DMS 273 (cell line): Measurements from ENCODE around the gene SPTBN1.
A peak's percentile ranks its signal among the peaks of the same experiment; 100 is the strongest.

Experiments
- DNase-seq: peaks from one replicate; lab custom pipeline; 2025; ENCODE audit not compliant: unreplicated experiment; lab: John Stamatoyannopoulos, UW

SPTBN1 gene

GRCh38 chr2:54455563-54456361 lies at the start of gene SPTBN1:
Gene SPTBN1 (plus strand): TSS chr2:54456327. CDS start chr2:54526419, 70,092 bp downstream.
- DNase-seq, result peak; percentile 95

GRCh38 chr2:54407693-54408092 lies 48.4 kb upstream of the SPTBN1 start:
- DNase-seq, result no peak

DNA sequence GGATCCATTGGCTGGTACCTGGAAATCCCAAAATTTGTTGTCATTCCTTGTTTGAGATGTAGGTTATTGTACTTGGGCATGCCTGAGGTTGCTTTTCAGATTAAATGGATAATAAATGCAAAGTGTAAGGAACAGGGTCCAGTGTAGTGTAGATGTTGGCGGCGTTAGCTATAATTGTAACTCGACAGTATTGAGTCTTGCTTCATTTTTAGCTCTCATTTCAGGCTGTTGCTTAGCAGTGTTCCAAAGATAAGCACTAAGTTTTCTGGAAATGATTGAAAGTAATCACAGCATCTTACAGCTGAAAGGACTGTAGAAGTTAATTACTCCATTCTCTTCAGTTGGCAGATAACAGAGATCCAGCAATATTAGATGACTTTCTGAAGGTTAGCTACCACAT lies 47.8 kb upstream of the SPTBN1 start:
- no peak for DNase-seq

DNA sequence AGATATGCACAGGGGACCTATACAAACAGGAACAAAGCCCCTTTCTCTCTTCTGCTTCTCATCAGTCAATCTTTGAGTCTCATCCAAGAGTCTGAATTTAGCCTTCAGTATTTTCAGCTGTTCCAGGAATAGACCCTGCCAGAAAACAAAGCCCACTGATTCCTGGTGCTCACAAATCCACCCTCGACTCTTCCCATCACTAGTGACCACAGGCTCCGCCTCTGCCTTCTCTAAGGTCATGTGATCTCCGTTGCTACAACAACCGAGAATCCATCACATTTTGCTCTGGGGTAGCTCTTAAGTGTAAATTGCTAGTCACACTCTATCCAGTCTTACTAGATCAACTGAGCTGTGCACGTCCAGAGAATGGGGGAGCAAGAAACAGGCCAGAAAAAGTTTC lies 46.4 kb upstream of the SPTBN1 start:
- DNase-seq, result peak; percentile 18

GRCh38 chr2:54411801-54412354 lies 44.2 kb upstream of the SPTBN1 start:
- DNase-seq, result no peak

DNA sequence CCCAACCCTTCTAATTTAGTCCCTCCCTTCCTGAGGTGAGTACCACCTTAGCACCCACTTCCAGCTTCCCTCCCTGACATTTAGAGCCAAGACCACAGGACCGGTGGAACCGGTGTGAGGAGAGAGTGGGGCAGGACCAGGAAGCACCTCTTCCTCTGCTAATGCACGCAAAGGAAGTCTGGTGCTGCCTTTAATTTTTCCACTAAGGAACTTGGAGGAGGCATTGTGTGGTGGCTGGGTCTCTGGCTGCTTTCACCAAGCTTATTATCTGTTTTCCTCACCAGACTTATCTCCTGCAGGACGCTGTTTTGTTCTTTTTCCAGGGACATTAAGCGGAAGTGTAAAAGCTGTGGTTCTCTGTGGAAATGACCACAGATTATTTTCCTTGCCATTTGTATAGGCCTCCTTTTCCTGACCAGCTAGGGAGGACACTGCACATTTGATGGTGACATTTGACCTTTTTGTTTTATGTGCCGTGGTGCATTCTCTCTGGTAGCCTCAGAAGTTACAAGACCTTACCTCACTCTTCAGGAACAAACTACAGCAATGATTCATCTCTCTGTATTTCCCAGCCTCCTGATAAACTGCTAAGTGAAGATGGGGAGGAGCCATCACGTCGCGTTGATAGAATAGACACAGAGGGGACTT lies 39.8 kb upstream of the SPTBN1 start:
- DNase-seq, result no peak

GRCh38 chr2:54416938-54417337 lies 39.2 kb upstream of the SPTBN1 start:
- no peak for DNase-seq

DNA sequence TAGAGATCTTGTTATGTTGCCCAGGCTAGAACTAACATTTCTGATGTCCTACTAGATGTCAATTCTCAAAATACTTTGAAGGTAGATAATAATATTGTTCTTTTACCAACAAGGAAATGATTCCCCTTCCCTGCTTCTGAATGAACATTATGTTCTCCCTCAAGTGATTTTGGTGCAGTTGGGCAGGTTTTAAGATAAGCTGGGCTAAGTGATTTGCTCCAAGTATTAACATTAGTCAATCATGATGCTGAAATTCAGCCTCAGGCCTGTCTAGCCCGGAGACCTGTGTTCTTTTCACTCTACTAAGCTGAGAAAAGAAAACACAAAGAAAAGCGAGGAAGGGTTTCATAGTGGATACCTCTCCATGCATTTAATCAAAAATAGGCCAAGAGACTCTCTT lies 38.5 kb upstream of the SPTBN1 start:
- no peak for DNase-seq

DNA sequence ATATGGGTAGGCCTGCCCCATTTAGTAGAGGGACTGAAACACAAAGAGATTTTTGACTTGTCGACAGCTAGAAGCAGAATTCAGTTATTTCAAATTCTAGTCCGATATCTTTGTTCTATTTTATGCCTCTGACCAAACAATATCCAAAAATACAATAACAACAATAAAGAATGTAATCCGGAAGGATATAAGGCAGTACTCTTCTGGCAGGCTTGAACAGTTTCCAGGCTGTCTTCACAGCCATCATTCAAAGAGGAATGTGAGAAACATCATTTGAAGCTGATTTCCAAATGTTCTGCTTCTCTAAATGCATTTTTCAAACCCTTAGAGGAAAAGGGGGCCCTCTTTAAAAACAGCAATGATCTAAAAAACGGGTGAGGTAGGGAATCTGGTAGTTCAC lies 36.7 kb upstream of the SPTBN1 start:
- no peak for DNase-seq

DNA sequence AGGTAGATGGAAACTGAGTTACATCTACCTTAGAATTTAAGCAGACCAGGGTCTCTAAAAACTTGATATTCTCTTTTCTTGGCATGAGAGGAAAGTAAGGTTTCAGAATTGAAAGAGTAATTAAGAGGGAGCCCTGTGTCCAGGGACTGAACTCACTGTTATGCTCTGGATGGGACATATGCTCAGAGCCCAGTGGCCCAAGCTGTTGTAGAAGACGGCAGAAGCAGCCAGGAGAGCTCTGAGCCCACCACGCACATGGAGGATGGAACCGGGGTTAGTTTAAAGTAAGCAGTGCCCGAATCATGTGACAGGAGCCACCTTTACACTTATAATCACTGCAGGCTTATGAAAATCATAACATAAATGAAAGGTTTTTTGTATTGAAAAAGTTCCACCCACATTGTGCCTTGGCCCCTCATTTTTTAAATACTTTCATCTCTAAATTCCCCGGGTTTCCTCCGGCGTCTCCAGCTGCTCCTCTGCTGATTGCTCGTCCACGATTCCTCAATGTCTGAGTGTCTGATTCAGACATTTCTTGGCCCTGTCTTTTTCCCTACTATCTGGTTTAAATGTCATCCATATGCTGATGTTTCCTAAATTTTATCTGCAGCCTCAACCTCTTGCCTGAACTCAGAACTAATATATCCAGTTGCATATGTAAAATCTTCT lies 36.1 kb upstream of the SPTBN1 start:
- DNase-seq, result no peak

DNA sequence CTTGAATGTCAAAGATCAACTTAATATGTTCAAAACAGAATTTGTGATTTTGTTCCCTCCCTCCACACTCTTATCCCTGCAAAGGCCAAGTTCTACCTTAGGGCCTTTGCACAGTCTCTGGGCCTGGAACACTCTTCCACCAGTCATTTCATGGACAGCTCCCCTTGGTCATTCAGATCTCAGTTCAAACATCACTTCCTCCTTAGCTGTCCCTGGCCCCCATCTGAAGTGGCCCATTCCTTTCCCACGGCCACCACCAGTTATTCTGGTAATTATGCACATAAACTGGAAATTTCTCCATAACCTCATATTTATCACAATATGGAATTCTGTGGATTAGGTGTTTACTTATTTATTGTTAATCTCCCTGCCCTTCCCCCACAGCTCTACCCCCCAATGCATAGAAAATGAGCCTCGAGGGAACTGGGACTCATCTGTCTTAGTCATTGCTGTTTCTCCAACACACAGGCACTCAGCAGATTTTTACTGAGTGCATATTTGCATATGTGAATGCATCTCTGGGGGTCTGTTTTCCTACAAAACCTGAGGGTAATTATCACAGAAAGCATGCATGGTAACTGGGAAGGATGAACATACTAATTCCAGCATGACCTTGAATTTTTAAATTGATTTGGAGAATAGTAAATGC lies 35.5 kb upstream of the SPTBN1 start:
- no peak for DNase-seq

- no peak for DNase-seq
Observed at GRCh38 chr2:54422072-54422581, 34.0 kb upstream of the SPTBN1 start.

DNA sequence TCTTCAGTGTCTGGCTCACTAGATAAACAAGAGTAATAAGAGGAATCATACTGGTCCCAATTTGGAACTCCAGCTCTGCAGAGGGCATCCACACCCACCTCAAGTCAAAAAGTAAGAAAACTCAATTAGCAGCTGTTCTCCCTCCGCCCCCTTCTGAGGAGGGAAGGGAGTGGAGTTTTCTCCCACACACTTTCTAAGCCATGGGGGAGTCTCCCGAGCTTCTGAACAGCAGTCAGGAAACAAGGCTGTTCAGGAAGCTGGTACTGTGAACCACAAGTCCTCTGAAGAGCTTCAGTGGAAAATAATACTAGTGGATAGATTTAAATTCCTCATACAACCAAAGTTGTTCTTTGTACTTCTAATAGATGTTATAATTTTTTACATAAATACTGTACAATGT lies 32.9 kb upstream of the SPTBN1 start:
- DNase-seq, result no peak

GRCh38 chr2:54424555-54425163 lies 31.5 kb upstream of the SPTBN1 start:
- DNase-seq, result no peak

DNA sequence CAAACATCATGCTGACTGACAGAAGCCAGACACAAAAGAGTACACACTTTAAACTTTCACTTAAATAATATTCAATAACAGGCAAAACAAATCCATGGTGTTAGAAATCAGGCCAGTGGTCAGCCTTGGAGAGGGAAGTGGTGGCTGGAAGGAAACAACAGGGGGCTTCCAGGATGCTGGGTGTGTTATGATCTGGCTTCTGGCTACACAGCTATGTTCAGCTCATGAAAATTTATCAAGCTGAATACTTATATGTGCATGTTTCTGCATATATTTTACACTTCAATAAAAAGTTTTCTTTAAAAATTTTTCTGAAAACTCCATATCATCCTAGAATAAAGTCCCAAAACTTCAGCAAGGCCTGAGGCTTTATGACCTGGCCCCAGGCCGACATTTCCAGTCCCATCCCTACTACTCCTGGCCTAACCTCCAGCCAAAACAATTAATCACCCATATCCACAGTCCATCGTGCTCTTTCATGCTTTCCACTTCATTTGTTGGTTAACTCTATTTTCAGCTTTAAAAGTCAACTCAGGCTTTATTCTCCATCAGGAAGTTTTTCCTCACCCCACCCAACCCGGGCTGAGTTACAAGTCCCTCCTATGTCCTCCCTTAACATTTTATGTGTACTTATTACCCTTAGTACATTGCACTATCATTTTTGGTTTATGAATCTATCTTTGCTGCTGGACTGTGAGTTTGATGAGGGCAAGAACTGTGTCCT lies 27.9 kb upstream of the SPTBN1 start:
- no peak for DNase-seq

GRCh38 chr2:54429054-54429453 lies 27.1 kb upstream of the SPTBN1 start:
- no peak for DNase-seq

DNA sequence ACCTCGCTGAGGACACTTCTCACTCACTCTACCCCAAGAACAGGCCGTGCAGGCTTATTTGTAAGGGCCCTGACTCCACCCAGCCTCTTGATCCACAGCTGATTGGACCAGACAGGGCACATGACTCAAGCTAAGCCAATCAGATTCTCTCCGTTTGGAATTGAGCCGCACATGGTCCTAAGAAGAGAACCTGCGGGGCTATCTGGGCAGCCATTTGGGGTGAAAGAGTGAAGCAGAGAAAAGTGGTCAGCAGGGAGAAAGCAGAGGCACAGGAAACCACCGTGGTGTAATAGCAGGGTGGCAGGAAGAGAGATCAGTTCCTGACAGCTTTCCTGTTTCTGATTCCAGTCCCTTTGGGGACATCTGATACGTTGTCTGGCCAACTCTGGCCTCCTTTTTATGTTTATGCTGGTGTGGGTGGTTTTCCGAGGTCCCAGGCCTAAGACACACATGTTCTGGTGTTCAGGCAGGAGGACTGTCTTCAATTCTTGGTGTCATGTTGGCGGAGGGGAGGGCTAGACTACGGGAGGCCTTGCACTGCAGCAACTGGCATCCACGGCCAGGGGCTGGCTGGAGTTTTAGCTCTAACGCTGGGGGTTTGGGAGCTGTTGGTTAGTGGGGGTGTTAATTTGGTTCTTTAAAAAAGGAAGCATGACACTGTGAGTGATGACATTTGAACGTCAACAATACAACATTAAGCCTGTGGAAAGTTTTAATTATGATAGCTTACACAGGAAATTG lies 26.1 kb upstream of the SPTBN1 start:
- no peak for DNase-seq

DNA sequence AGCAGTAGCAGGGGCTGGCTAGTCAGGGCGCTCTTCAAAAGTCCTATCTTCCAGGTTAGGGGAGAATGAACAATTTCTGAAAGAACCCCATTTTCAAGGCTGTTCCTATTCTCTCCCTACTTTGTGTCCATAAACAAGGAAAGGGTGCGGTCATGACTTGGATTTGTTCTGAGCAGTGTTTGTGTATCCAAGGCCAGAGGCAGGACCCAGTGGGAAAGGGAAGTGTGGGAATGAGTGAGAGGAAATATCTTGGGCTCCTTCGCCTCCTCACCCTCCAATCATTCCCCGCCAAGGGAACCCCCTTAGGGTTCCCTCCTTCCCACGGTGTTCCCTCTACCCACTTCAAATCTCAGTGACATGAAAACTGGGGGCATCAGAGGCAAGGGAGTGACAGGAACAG lies 25.5 kb upstream of the SPTBN1 start:
- DNase-seq, result no peak

DNA sequence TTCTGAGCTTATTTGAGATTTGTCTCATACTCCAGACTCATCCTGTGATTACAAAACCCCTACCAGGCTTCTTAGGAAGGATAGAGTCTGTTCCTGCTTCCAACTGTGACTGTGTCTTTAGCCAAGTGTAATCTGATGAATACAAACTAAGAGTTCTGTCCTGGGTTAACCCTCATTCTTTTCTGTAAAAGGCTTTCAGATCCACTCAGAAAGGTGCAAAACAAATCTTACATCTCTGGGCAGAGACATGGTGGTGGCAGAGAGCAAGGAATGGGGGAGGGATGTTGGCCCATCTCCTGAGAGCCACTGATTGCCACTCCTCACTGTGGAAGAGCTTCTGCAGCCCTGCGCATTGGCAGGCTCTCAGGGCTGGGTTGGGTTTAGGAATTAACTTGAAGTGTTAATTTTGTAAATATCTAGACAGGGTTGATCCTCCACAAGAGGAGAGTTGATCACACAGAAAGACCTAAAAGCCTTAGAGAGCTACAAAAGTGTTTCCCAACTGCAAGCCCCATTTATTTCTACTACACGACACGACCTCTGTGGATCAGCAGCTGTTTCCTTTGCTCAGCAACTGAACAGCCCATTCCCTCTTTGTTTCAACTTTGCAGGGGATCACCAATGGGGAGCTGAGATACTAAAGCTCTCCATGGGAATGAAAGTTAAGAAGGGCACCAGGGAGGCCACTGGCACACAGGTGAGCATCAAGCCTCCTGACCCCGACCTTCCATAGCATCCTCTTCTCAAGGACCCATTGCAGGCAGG lies 23.7 kb upstream of the SPTBN1 start:
- no peak for DNase-seq
